DND-41 (cell line): ENCODE measurements around the gene ARNT2.

Source experiments
- EZH2 ChIP-seq: IDR thresholded peaks from 3 replicates; pipeline ENCODE4 v1.6.1; 2012; ENCODE audit warnings: borderline replicate concordance, low read depth, mild to moderate bottlenecking, moderate library complexity, low read length, inconsistent platforms; ENCODE audit not compliant: severe bottlenecking
- TF ChIP-seq, protein P1 (sequence below): IDR thresholded peaks from 2 replicates; pipeline ENCODE4 v1.5.1; 2012; ENCODE audit warnings: borderline replicate concordance, low read length, moderate library complexity, mild to moderate bottlenecking; ENCODE audit not compliant: poor library complexity, severe bottlenecking; ENCODE audit errors: extremely low read depth

- TF ChIP-seq, protein P1, sequence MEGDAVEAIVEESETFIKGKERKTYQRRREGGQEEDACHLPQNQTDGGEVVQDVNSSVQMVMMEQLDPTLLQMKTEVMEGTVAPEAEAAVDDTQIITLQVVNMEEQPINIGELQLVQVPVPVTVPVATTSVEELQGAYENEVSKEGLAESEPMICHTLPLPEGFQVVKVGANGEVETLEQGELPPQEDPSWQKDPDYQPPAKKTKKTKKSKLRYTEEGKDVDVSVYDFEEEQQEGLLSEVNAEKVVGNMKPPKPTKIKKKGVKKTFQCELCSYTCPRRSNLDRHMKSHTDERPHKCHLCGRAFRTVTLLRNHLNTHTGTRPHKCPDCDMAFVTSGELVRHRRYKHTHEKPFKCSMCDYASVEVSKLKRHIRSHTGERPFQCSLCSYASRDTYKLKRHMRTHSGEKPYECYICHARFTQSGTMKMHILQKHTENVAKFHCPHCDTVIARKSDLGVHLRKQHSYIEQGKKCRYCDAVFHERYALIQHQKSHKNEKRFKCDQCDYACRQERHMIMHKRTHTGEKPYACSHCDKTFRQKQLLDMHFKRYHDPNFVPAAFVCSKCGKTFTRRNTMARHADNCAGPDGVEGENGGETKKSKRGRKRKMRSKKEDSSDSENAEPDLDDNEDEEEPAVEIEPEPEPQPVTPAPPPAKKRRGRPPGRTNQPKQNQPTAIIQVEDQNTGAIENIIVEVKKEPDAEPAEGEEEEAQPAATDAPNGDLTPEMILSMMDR = no peak
- TF ChIP-seq EZH2 = no peak
These were observed 122.6 kb downstream of the ARNT2 start for GRCh38 chr15:80526556-80527340.
